NCI-H748 (cell line): ENCODE results near the gene MMP7.
"Not testable (repeated sequence)": the region's sequence is repeated elsewhere in the genome, so short reads cannot be mapped to it uniquely, and the experiment has no call there.

ENCODE experiments used
- DNase-seq: peaks from one replicate; lab custom pipeline; 2025; ENCODE audit not compliant: unreplicated experiment; lab: John Stamatoyannopoulos, UW

MMP7 gene

DNA sequence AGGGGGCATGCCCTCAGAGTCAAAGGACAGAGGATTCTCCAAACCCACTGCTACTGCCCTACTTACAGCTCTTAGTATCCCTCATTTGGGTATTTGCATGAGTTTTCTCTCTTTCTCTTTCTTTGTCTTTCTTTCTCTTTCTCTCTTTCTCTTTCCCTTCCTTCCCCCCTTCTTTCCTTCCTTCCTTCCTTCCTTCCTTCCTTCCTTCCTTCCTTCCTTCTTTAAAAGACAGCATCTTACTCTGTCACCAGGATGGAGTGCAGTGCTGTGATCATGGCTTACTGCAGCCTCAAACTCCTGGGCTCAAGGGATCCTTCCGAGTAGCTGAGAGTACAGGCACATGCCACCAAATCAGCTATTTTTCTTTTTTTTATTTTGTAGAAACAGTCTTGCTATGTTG is 14.0 kb upstream of the MMP7 start:
- DNase-seq: no peak

DNA sequence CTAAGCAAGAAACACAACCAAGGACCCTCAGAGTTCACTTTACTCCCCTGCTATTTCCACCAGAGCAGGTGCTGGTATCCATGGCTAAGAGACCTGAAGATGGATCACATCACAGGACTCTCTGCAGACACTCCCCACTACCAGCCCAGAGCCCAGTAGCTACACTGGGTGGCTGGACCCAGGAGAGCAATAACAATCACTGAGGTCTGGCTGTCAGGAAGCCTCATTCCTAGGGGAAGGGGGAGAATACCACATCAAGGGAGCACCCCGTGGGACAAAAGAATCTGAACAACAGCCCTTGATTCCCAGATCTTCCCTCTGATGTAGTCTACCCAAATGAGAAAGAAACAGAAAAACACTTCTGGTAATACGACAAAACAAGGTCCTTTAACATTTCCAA is 9.0 kb upstream of the MMP7 start:
- no peak for DNase-seq

GRCh38 chr11:102538932-102539331 is 8.4 kb upstream of the MMP7 start:
- no peak for DNase-seq

GRCh38 chr11:102534261-102534872 is 3.8 kb upstream of the MMP7 start:
- DNase-seq: no peak

GRCh38 chr11:102528618-102529017 is 1.9 kb downstream of the MMP7 start:
- DNase-seq: no peak

- DNase-seq: no peak
Measured at GRCh38 chr11:102527684-102528083, 2.9 kb downstream of the MMP7 start.

DNA sequence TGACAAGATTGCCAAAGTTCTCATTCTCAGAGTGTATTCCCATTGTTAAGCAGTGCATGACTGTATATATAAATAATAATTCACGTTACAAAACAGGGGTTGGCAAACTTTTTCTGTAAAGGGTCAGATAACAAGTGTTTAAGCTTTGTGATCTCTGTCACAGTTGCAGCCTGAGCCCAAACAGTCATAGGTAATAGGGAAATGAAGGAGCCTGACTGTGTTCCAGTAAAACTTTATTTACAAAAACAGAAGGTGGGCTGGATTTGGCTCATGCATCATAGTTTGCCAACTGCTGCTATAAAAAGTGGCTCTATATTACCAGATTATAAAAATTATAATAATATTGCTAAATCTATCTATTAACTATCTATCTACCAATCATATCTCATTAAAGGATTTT is 3.5 kb downstream of the MMP7 start:
- DNase-seq: no peak

GRCh38 chr11:102523887-102524286 is 6.7 kb downstream of the MMP7 start:
- DNase-seq: no peak

- DNase-seq: no peak
Measured at GRCh38 chr11:102523189-102523570, 7.4 kb downstream of the MMP7 start.

DNA sequence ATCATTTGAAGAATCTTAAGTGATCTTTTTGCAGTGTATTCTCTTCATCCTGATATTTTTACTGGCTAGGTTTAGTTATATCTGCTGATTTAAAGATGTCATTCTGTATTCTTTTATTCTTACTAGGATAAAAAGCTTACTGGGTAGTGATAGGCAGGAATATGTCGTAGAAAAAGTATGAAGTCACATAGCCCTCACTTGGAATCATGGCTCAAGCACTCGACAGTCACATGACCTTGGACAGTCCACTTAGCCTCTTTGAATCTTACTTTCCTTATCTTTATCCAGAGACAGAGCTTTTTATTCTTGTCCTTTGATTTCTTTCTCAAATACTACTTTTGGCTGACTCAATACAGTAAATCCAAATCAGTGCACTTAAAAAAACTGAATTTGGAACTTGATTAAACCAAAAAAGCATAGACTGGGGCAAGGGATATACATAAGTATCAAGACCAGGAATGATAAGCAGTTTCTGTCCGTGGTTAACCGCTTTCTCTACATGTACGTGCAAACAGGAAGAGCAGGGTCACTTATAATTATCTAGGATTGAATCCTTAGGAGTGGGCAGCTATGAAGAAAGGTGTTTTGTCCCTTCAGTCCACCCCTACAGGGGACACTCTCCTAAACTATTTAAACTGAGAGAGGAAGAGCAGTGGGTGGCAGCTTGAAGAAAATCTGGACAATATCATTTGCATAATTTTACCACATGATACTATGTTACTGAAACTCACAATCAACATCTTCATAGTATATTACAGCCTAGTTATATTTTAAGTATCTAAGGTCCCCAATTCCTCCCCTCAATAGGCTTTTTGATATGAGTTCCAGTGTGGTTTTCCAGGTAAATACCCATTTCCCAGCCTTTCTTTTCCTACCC is 8.0 kb downstream of the MMP7 start:
- no peak for DNase-seq

DNA sequence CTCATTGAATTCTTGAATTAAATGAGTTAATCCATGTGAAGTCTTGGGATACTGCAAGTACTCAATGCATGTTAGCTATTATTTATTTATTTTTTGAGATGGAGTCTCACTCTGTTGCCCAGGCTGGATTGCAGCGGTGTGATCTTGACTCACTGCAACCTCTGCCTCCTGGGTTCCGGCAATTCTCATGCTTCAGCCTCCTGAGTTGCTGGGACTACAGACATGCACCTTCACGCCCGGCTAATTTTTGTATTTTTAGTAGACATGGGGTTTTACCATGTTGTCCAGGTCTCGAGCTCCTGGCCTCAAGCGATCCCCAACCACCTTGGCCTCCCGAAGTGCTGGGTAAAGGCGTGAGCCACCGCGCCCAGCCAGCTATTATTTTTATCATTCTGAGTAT is 9.4 kb downstream of the MMP7 start:
- no peak for DNase-seq

DNA sequence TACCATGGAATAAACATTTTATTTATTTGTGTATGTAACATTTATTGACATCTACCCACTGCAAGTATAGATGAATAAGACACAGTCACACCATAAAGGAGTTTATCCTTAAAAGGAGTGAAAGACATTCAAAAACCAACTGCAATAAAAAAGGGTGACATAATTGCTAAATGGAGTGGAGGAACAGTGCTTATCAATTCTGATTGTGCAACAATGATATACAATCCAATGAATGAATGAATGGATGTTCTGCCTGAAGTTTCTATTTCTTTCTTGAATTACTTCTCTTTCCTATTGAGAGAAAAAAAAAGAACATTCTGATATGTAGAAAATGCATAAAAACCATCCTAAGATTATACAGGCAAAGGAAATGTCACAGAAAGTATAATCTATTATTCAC is 10.0 kb downstream of the MMP7 start:
- DNase-seq: no peak

GRCh38 chr11:102518296-102519094 is 12.1 kb downstream of the MMP7 start:
- DNase-seq: no peak

DNA sequence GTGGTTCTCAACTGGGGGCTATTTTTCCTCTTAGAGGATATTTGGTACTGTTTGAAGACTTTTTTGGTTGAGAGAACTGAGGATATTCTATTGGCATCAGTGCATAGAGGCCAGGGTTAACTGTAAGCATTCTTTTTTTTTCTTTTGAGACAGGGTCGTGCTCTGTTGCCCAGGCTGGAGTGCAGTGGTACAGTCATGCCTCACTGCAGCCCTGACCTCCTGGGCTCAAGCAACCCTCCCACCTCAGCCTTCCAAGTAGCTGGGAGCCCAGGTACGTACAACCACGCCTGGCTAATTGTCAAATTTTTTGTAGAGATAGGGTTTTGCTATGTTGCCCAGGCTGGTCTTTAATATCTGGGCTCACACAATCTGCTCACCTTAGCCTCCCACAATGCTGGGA is 12.9 kb downstream of the MMP7 start:
- no peak for DNase-seq

- DNase-seq: no peak
Measured at GRCh38 chr11:102516179-102516578, 14.4 kb downstream of the MMP7 start.

GRCh38 chr11:102513869-102514268 is 16.7 kb downstream of the MMP7 start:
- DNase-seq: no peak

DNA sequence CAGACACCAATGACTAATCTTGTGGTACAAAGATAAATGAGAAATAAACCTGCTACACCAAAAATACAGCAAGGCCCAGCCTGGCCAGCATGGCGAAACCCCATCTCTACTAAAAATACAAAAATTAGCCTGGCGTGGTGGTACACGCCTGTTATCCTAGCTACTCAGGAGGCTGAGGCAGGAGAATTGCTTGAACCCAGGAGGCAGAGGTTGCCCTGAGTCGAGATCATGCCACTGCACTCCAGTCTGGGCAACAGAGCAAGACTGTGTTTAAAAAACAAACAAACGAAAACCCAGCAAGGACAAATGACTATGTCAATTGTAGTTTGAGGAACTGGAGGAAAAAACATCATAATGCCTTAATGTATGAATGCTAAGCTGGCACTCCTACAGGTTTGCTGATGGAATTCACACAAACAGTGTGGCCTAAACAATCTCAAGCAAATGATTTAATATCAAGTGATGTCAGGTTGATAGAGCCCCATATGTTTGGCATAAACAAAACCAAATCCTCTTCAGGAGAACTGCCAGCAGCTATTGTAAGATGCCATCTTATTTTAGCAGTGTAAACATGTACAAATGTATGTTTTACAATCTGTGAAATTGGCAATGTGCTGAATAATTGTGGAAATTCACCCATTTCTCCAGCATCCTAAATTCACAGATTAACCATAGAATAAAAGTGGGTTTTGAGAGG is 20.0 kb downstream of the MMP7 start:
- DNase-seq: no peak

DNA sequence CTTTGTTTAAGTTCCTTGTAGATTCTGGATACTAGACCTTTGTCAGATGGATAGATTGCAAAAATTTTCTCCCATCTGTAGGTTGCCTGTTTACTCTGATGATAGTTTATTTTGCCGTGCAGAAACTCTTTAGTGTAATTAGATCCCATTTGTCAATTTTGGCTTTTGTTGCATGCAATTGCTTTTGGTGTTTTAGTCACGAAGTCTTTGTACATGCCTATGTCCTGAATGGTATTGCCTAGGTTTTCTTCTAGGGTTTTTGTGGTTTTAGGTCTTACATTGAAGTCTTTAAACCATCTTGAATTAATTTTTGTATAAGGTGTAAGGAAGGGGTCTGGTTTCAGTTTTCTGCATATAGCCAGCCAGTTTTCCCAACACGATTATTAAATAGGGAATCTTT is 27.7 kb downstream of the MMP7 start:
- not testable (repeated sequence) for DNase-seq

GRCh38 chr11:102500829-102501228 is 29.7 kb downstream of the MMP7 start:
- DNase-seq: no peak

DNA sequence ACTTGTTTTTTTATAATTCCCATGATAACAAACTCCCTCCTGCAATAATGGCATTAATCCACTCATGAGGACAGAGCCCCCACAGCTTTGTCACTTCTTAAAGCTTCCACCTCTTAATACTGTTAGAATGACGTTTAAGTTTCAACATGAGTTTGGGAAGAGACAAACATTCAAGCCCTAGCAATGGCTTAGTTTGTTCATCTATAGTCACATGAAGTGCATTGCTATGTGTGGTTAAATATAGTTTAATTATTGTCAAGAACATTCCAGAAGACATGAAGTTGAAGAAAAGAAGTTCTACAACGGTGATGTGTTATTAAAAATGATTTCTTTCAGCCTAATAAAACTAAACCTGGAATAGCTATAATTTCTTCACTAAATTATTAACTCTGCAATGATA is 30.6 kb downstream of the MMP7 start:
- DNase-seq: no peak

DNA sequence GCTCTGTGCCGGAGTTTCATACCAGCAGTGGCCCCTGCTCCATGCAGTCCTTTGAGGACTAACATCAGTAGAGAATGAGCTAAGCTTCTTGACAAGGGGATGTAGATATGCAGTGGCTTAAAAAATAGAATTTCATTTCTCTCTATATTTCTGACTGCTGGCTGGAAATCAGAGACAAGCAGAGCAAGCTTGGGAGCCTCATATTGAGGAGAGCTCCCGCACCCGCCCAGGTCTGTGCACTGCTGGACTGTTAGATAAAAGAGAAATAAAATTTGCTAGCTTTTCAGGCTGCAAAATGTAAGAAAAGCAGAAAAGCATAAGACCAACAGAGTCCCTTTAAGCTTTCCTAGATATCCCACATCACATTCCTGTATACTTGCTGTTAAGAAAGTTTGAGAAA is 31.4 kb downstream of the MMP7 start:
- DNase-seq: no peak
